H1 (cell line): ENCODE measurements around the gene PAQR5. TPM values are rescaled to one million over a fixed set of nuclear protein-coding genes. Genes with fewer than 3 reads are reported as not detected.

Experiments
- CTCF ChIA-PET: fragments of 300-600 bp; sonication (Branson Sonifier 250); formaldehyde crosslinking; loops from one replicate; lab custom pipeline; 2021; ENCODE audit not compliant: partially characterized antibody; lab: Charles Lee
- POLR2A ChIA-PET: fragments of 300-600 bp; sonication (Branson Sonifier 250); formaldehyde crosslinking; loops from one replicate; lab custom pipeline; 2021; ENCODE audit warnings: inconsistent platforms; ENCODE audit not compliant: partially characterized antibody; lab: Charles Lee
- DNase-seq, 2 experiments: peaks; one replicate each; pipeline versions ENCODE4 v3.0.0 to v3.0.0-alpha.2; 2010 to 2022; ENCODE audit warnings: low spot score in 2 of 2, low read depth in 1 of 2, mixed read lengths in 1 of 2
- FAIRE-seq: peaks from 2 replicates; lab custom pipeline; 2011; peaks lifted over from hg19 to GRCh38; lab: Jason Lieb, UNC
- H2AFZ ChIP-seq: 2 replicates; pipeline ENCODE4 v1.8.1; 2012; ENCODE audit warnings: low read length, inconsistent platforms
- H2AK5ac ChIP-seq: 2 replicates; pipeline ENCODE4 v1.6.1; 2013; ENCODE audit warnings: low read depth, low read length
- H2BK120ac ChIP-seq: replicated peaks from 2 replicates; pipeline ENCODE3; 2013; ENCODE audit warnings: low read depth, low read length, inconsistent platforms
- H2BK12ac ChIP-seq: 2 replicates; pipeline ENCODE4 v1.6.1; 2013; ENCODE audit warnings: low read depth, low read length
- H2BK15ac ChIP-seq: 2 replicates; pipeline ENCODE4 v1.6.1; 2013; ENCODE audit warnings: low read length
- H2BK20ac ChIP-seq: 2 replicates; pipeline ENCODE4 v1.6.1; 2013; ENCODE audit warnings: low read length
- H2BK5ac ChIP-seq: 2 replicates; pipeline ENCODE4 v1.6.1; 2013; ENCODE audit warnings: low read depth, low read length
- H3K14ac ChIP-seq: 2 replicates; pipeline ENCODE4 v1.6.1; 2013; ENCODE audit warnings: inconsistent platforms; ENCODE audit not compliant: insufficient read length
- H3K18ac ChIP-seq: 2 replicates; pipeline ENCODE4 v1.6.1; 2013; ENCODE audit warnings: low read length; ENCODE audit errors: extremely low read depth
- H3K23ac ChIP-seq: 2 replicates; pipeline ENCODE4 v1.6.1; 2013; ENCODE audit warnings: inconsistent platforms; ENCODE audit not compliant: insufficient read length
- H3K23me2 ChIP-seq: 2 replicates; pipeline ENCODE4 v1.6.1; 2013; ENCODE audit warnings: low read depth, low read length
- H3K27ac ChIP-seq: 2 replicates; pipeline ENCODE4 v1.6.1; 2011; ENCODE audit warnings: low read depth, low read length, inconsistent platforms
- H3K27me3 ChIP-seq, 4 experiments: replicated peaks in 1 of 4; 1 replicate in 1 of 4; 2 replicates in 3 of 4; pipeline versions ENCODE4 v1.6.1 to v1.8.1; 2011 to 2013; ENCODE audit warnings: low read length in 3 of 4, mild to moderate bottlenecking in 3 of 4, inconsistent platforms in 2 of 4, mixed read lengths in 2 of 4, moderate library complexity in 1 of 4; ENCODE audit not compliant: control insufficient read depth in 3 of 4, insufficient read depth in 3 of 4; ENCODE audit errors: extremely low read depth in 1 of 4
- H3K36me3 ChIP-seq, 4 experiments: 2 replicates each; pipeline versions ENCODE4 v1.6.1 to v1.8.1; 2011 to 2013; ENCODE audit warnings: mild to moderate bottlenecking in 4 of 4, low read length in 3 of 4, moderate library complexity in 2 of 4, control low read depth in 1 of 4, inconsistent platforms in 1 of 4; ENCODE audit not compliant: insufficient read depth in 4 of 4, control insufficient read depth in 2 of 4
- H3K4ac ChIP-seq: replicated peaks from 2 replicates; pipeline ENCODE3; 2013; ENCODE audit warnings: low read length, low read depth, mixed read lengths, inconsistent platforms; ENCODE audit not compliant: insufficient read length
- H3K4me1 ChIP-seq, 4 experiments: replicated peaks in 1 of 4; 1 replicate in 1 of 4; 2 replicates in 3 of 4; pipeline versions ENCODE4 v1.6.1 to v1.8.1; 2011 to 2013; ENCODE audit warnings: low read length in 3 of 4, inconsistent platforms in 2 of 4, mixed read lengths in 1 of 4; ENCODE audit not compliant: insufficient read depth in 4 of 4, control insufficient read depth in 3 of 4
- H3K4me2 ChIP-seq, 2 experiments: 2 replicates each; pipeline versions ENCODE4 v1.6.1 to v1.8.1; 2011 to 2013; ENCODE audit warnings: low read depth in 2 of 2, low read length in 2 of 2, control low read depth in 1 of 2, inconsistent platforms in 1 of 2, mild to moderate bottlenecking in 1 of 2; ENCODE audit not compliant: insufficient read depth in 1 of 2
- H3K4me3 ChIP-seq, 4 experiments: fragments of 200-600, 300-600 bp in 1 of 4; sonication (generic), shearing (Covaris generic), sonication (Bioruptor Twin) in 1 of 4; 2 replicates each; pipeline versions ENCODE4 v1.5.1 to v1.8.1; 2011 to 2016; ENCODE audit warnings: low read length in 4 of 4, low read depth in 3 of 4, control low read depth in 2 of 4, inconsistent platforms in 2 of 4, mild to moderate bottlenecking in 2 of 4, mixed read lengths in 1 of 4, moderate library complexity in 1 of 4; ENCODE audit not compliant: insufficient read depth in 2 of 4; ENCODE audit errors: extremely low read depth in 1 of 4
- H3K56ac ChIP-seq: replicated peaks from 2 replicates; pipeline ENCODE3; 2013; ENCODE audit warnings: low read depth, mild to moderate bottlenecking, mixed read lengths, low read length, inconsistent platforms; ENCODE audit not compliant: insufficient read length
- H3K79me1 ChIP-seq: 2 replicates; pipeline ENCODE4 v1.6.1; 2013; ENCODE audit warnings: low read depth, low read length, control low read depth
- H3K79me2 ChIP-seq, 2 experiments: 2 replicates each; pipeline versions ENCODE4 v1.6.1 to v1.8.1; 2012 to 2013; ENCODE audit warnings: low read length in 2 of 2, mild to moderate bottlenecking in 2 of 2, inconsistent platforms in 1 of 2; ENCODE audit not compliant: insufficient read depth in 2 of 2, control insufficient read depth in 1 of 2
- H3K9ac ChIP-seq, 4 experiments: replicated peaks in 1 of 4; 1 replicate in 1 of 4; 2 replicates in 3 of 4; pipeline versions ENCODE4 v1.6.1 to v1.8.1; 2011 to 2013; ENCODE audit warnings: low read depth in 3 of 4, low read length in 3 of 4, control low read depth in 2 of 4, mild to moderate bottlenecking in 2 of 4, moderate library complexity in 2 of 4, inconsistent platforms in 1 of 4; ENCODE audit errors: extremely low read depth in 1 of 4
- H3K9me3 ChIP-seq, 2 experiments: 2 replicates each; pipeline versions ENCODE4 v1.6.1 to v1.8.1; 2012 to 2013; ENCODE audit warnings: mild to moderate bottlenecking in 2 of 2, moderate library complexity in 2 of 2, control low read depth in 1 of 2, inconsistent platforms in 1 of 2, low read depth in 1 of 2, low read length in 1 of 2, mixed read lengths in 1 of 2; ENCODE audit not compliant: insufficient read depth in 2 of 2
- H4K20me1 ChIP-seq, 2 experiments: replicated peaks in 1 of 2; 2 replicates each; pipeline versions ENCODE3 to v1.8.1; 2011 to 2013; ENCODE audit warnings: inconsistent platforms in 2 of 2, low read length in 2 of 2, mild to moderate bottlenecking in 1 of 2; ENCODE audit not compliant: insufficient read depth in 2 of 2, control insufficient read depth in 1 of 2
- H4K5ac ChIP-seq: 2 replicates; pipeline ENCODE4 v1.6.1; 2013; ENCODE audit warnings: low read length, low read depth, mixed read lengths, inconsistent platforms; ENCODE audit not compliant: insufficient read length
- H4K8ac ChIP-seq: 2 replicates; pipeline ENCODE4 v1.8.0; 2013; ENCODE audit warnings: mild to moderate bottlenecking, moderate library complexity, low read length, inconsistent platforms; ENCODE audit not compliant: insufficient read depth; ENCODE audit errors: extremely low read depth
- H4K91ac ChIP-seq: replicated peaks from 2 replicates; pipeline ENCODE3; 2013; ENCODE audit warnings: low read length, mixed read lengths, inconsistent platforms; ENCODE audit not compliant: insufficient read length
- BCL11A ChIP-seq, 2 experiments: IDR thresholded peaks; one replicate each; pipeline ENCODE4 v1.6.1; 2011; ENCODE audit warnings: low read depth in 2 of 2, low read length in 2 of 2, mild to moderate bottlenecking in 2 of 2
- CREB1 ChIP-seq: IDR thresholded peaks from 2 replicates; pipeline ENCODE4 v1.6.1; 2012; ENCODE audit warnings: inconsistent platforms
- JUN ChIP-seq: IDR thresholded peaks from 2 replicates; pipeline ENCODE4 v1.6.1; 2011; ENCODE audit warnings: low read depth, mild to moderate bottlenecking, improper control_type of control experiment, low read length
- KDM1A ChIP-seq: fragments of 200-600, 300-600 bp; sonication (generic); IDR thresholded peaks from 2 replicates; pipeline ENCODE4 v1.7.1; 2016; ENCODE audit warnings: mild to moderate bottlenecking, low read length, borderline replicate concordance
- NANOG ChIP-seq: IDR thresholded peaks from 2 replicates; pipeline ENCODE4 v1.6.1; 2011; ENCODE audit warnings: low read length, low read depth, mild to moderate bottlenecking, inconsistent platforms; ENCODE audit not compliant: insufficient read depth, poor library complexity, severe bottlenecking
- POLR2A ChIP-seq, 2 experiments: IDR thresholded peaks; 1 replicate in 1 of 2; 2 replicates in 1 of 2; pipeline ENCODE4 v1.6.1; 2011; ENCODE audit warnings: low read depth in 2 of 2, low read length in 2 of 2, mild to moderate bottlenecking in 2 of 2; ENCODE audit errors: control extremely low read depth in 1 of 2
- SIRT6 ChIP-seq: IDR thresholded peaks from one replicate; pipeline ENCODE4 v1.7.1; 2012; ENCODE audit warnings: low read length, inconsistent platforms
- SRF ChIP-seq: IDR thresholded peaks from 2 replicates; pipeline ENCODE4 v1.6.1; 2011; ENCODE audit warnings: mild to moderate bottlenecking, low read depth, low read length, moderate library complexity
- TBP ChIP-seq: IDR thresholded peaks from 2 replicates; pipeline ENCODE4 v1.6.1; 2011; ENCODE audit warnings: low read depth, low read length, improper control_type of control experiment
- WGBS, 2 experiments: shearing (Covaris generic) in 1 of 2; methylation state at CpG; one replicate each; pipeline versions ENCODE4 v1.1.6 to v1.1.7; 2013 to 2015; ENCODE audit warnings: low lambda C conversion rate in 2 of 2, mixed read lengths in 2 of 2, inconsistent platforms in 1 of 2, low coverage in 1 of 2, missing lambda C conversion rate in 1 of 2; ENCODE audit not compliant: insufficient replicate concordance in 2 of 2, insufficient coverage in 1 of 2, insufficient read length in 1 of 2; ENCODE audit errors: extremely low coverage in 1 of 2, missing lambda C conversion rate in 1 of 2; 5-methylcytosine and 5-hydroxymethylcytosine counted together
- polyA plus RNA-seq, 7 experiments: library from polyadenylated mRNA; depleted of rRNA in 3 of 7; stranded (reverse) in 5 of 7; unstranded in 2 of 7; fragments of >200 nt in 5 of 7; fragments of 200-250 nt in 2 of 7; gene quantifications; 1 replicate in 5 of 7; 2 replicates in 1 of 7; 4 replicates in 1 of 7; pipeline versions ENCODE4 v1.2.1 to v1.2.3, GENCODE V29; 2011 to 2013; ENCODE audit warnings: missing spikeins in 2 of 7, mixed read lengths in 2 of 7
- total RNA-seq: library from RNA; stranded (reverse); fragmentation: NEBNext Ultra II Directional; extraction: Animal tissue kit (Norgen Biotek cat#: 25700); gene quantifications from 2 replicates; pipeline ENCODE4 v1.2.1, GENCODE V29; 2021

PAQR5 gene
- total and polyA plus RNA-seq, 2 of the 8 experiments (the other 6 are each of a cell fraction or from before 2014, with no cell fraction given): 8.7 to 18.1 TPM

GRCh38 chr15:69293741-69294615 lies 4.7 kb upstream of the PAQR5 start:
- H3K27ac ChIP-seq: no peak overlapping the region
- DNase-seq (no peak), FAIRE-seq (no peak)
- no peak overlapping the region for H3K4ac ChIP-seq
- no peaks in the 10 kb centered on the region for H3K79me2 ChIP-seq
- peaks cover 0 to 6% (median 3%) of the 10 kb centered on the region in 4 experiments; a peak in 4 of 7 replicates for H3K4me1 ChIP-seq
- no peak overlapping the region for H2BK12ac ChIP-seq
- no peak overlapping the region for H2BK5ac ChIP-seq
- H2BK20ac ChIP-seq: no peak overlapping the region
- no peak overlapping the region for H4K5ac ChIP-seq
- H3K23me2 ChIP-seq: peaks cover 5% of the 10 kb centered on the region; the same call in 1 of the 2 replicates
- H3K4me3 ChIP-seq: no peak overlapping the region
- POLR2A ChIA-PET: no interaction called here
- no peak overlapping the region for H3K23ac ChIP-seq
- no peaks in the 10 kb centered on the region for H3K36me3 ChIP-seq
- no peak overlapping the region for H2AFZ ChIP-seq
- H2AK5ac ChIP-seq: no peak overlapping the region
- no peak overlapping the region for H2BK15ac ChIP-seq
- TF ChIP-seq SIRT6 (no peak), KDM1A (no peak), JUN (no peak), TBP (no peak), BCL11A (IDR thresholded peaks at IDR 0.05; ENCODE audit: low read depth in 2 of 2, low read length in 2 of 2) (no peak), NANOG (no peak), CREB1 (no peak), POLR2A (IDR thresholded peaks at IDR 0.05; ENCODE audit: control extremely low read depth in 1 of 2, low read depth in 2 of 2, low read length in 2 of 2) (no peak), SRF (no peak)
- no peaks in the 10 kb centered on the region for H3K79me1 ChIP-seq
- H3K56ac ChIP-seq: no peak overlapping the region
- H4K8ac ChIP-seq: no peak overlapping the region
- CTCF ChIA-PET: interaction anchor here (1.0 to 1.6 kb wide), 4 partner anchors 10 to 235 kb away, joined by 3 read pairs; no protein-coding TSS in a partner anchor
- H4K20me1 ChIP-seq: no peaks in the 10 kb centered on the region
- no peak overlapping the region for H3K14ac ChIP-seq
- H3K27me3 ChIP-seq: peaks cover under 1 to 16% (median 10%) of the 10 kb centered on the region in 4 experiments
- no peaks in the 10 kb centered on the region for H3K9me3 ChIP-seq
- 94% methylated on average over 11 of the region's 11 CpGs; no CpG with 5 or more reads in 1 of the 2 experiments for WGBS, 2 experiments
- H2BK120ac ChIP-seq: no peak overlapping the region
- no peak overlapping the region for H3K18ac ChIP-seq
- H3K4me2 ChIP-seq: no peak overlapping the region
- H4K91ac ChIP-seq: no peak overlapping the region
- H3K9ac ChIP-seq: no peak overlapping the region
